Loucy (cell line): ENCODE data around the gene RTCA.

Experiments
- H2AFZ ChIP-seq: fragments of 200-600 bp; sonication (generic); 2 replicates; pipeline ENCODE4 v1.6.0; 2016; ENCODE audit warnings: antibody characterized with exemption, mild to moderate bottlenecking, low read length, moderate library complexity
- H3F3A ChIP-seq: fragments of 200-600 bp; 2 replicates; pipeline ENCODE4 v1.6.0; 2016; ENCODE audit warnings: antibody characterized with exemption, low read depth, mild to moderate bottlenecking
- H3K27me3 ChIP-seq: fragments of 200-600 bp; sonication (generic); 2 replicates; pipeline ENCODE4 v1.6.1; 2014; ENCODE audit warnings: low read length, mild to moderate bottlenecking; ENCODE audit not compliant: insufficient read depth, poor library complexity, severe bottlenecking
- H3K36me3 ChIP-seq: fragments of 200-600 bp; sonication (generic); 2 replicates; pipeline ENCODE4 v1.6.1; 2016; ENCODE audit warnings: low read length; ENCODE audit not compliant: insufficient read depth
- H3K4me1 ChIP-seq: fragments of 200-600 bp; sonication (generic); 2 replicates; pipeline ENCODE4 v1.5.1; 2014; ENCODE audit warnings: low read length, mild to moderate bottlenecking; ENCODE audit not compliant: insufficient read depth, poor library complexity, severe bottlenecking
- H3K4me2 ChIP-seq: fragments of 200-600 bp; sonication (generic); 2 replicates; pipeline ENCODE4 v1.6.0; 2014; ENCODE audit warnings: antibody characterized with exemption, low read length, low read depth, mild to moderate bottlenecking; ENCODE audit not compliant: poor library complexity, severe bottlenecking
- H3K4me3 ChIP-seq: fragments of 200-600 bp; sonication (generic); 2 replicates; pipeline ENCODE4 v1.5.1; 2014; ENCODE audit warnings: low read length, mild to moderate bottlenecking, mixed read lengths; ENCODE audit not compliant: poor library complexity, severe bottlenecking
- H3K79me2 ChIP-seq: fragments of 200-600 bp; sonication (generic); 2 replicates; pipeline ENCODE4 v1.6.1; 2014; ENCODE audit warnings: low read length; ENCODE audit not compliant: insufficient read depth
- H3K9ac ChIP-seq: fragments of 200-600 bp; sonication (generic); 2 replicates; pipeline ENCODE4 v1.6.0; 2014; ENCODE audit warnings: mild to moderate bottlenecking, low read depth, low read length, moderate library complexity; ENCODE audit not compliant: poor library complexity, severe bottlenecking
- H3K9me2 ChIP-seq: fragments of 200-600 bp; sonication (generic); replicated peaks from 2 replicates; pipeline ENCODE4 v1.6.1; 2016; ENCODE audit warnings: low read depth, low read length, mixed read lengths
- H3K9me3 ChIP-seq: fragments of 200-600 bp; sonication (generic); 2 replicates; pipeline ENCODE4 v1.6.1; 2014; ENCODE audit warnings: mild to moderate bottlenecking, antibody characterized with exemption, low read length, low read depth; ENCODE audit not compliant: insufficient read depth
- H4K20me1 ChIP-seq: fragments of 200-600 bp; sonication (generic); 2 replicates; pipeline ENCODE4 v1.6.0; 2014; ENCODE audit warnings: antibody characterized with exemption, low read length, mild to moderate bottlenecking; ENCODE audit not compliant: insufficient read depth, poor library complexity, severe bottlenecking
- EZH2phosphoT487 ChIP-seq: fragments of 200-600 bp; IDR thresholded peaks from 2 replicates; pipeline ENCODE4 v1.6.1; 2018; ENCODE audit warnings: antibody characterized with exemption, mild to moderate bottlenecking, moderate library complexity, borderline replicate concordance
- TF ChIP-seq, protein P1 (sequence below): fragments of 200-600 bp; sonication (generic); conservative IDR thresholded peaks from 2 replicates; pipeline ENCODE4 v1.5.1; 2014; ENCODE audit warnings: mild to moderate bottlenecking, antibody characterized with exemption, low read length

RTCA gene

DNA sequence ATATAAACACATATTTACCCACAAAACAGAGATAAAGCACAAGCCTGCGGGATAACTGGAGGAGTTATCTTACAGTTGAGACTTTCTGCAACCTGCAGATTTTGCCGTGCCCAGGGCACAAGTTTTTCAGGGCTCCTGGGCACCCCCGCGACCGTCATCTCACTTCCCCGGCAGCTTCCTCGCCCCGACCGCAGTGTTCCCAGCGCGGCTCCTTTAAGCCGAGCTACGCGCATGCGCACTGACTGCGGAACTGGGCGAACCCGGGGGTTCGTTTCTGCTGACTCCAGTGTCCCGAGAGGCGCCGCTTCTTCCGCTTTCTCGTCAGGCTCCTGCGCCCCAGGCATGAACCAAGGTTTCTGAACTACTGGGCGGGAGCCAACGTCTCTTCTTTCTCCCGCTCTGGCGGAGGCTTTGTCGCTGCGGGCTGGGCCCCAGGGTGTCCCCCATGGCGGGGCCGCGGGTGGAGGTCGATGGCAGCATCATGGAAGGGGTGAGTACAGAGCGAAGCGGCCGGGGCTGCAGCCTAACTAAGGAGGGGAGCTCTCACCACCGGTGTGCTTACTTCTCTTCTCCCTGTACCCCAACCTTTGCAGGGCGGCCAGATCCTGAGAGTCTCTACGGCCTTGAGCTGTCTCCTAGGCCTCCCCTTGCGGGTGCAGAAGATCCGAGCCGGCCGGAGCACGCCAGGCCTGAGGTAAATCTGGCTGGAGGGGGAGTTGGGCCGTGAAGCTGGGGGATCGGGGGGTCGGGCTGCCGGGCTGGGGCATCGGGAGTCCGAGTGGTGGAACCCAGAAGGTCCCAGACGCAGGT, at the start of gene RTCA:
Gene RTCA, plus strand, starts transcription at position 286 of the 810 bp plus-strand sequence. Its CDS starts 160 bp downstream, at position 446.
- Histone ChIP-seq H3K27me3 (no peaks in the 10 kb centered on the region), H3K4me1 (peaks cover 31% of the 10 kb centered on the region), H3K9me2 (no peaks in the 10 kb centered on the region), H2AFZ (peak within 1 kb of the TSS; percentile 98), H3F3A (no peaks in the 10 kb centered on the region), H3K9me3 (no peaks in the 10 kb centered on the region), H3K36me3 (peaks cover 10% of the 10 kb centered on the region; the same call in 1 of the 2 replicates), H3K4me3 (peak within 1 kb of the TSS; percentile 85), H3K9ac (peak within 1 kb of the TSS; percentile 99), H3K4me2 (peak within 1 kb of the TSS; percentile 94), H3K79me2 (peaks cover 55% of the 10 kb centered on the region), H4K20me1 (peaks cover 36% of the 10 kb centered on the region)
- TF ChIP-seq, protein P1, sequence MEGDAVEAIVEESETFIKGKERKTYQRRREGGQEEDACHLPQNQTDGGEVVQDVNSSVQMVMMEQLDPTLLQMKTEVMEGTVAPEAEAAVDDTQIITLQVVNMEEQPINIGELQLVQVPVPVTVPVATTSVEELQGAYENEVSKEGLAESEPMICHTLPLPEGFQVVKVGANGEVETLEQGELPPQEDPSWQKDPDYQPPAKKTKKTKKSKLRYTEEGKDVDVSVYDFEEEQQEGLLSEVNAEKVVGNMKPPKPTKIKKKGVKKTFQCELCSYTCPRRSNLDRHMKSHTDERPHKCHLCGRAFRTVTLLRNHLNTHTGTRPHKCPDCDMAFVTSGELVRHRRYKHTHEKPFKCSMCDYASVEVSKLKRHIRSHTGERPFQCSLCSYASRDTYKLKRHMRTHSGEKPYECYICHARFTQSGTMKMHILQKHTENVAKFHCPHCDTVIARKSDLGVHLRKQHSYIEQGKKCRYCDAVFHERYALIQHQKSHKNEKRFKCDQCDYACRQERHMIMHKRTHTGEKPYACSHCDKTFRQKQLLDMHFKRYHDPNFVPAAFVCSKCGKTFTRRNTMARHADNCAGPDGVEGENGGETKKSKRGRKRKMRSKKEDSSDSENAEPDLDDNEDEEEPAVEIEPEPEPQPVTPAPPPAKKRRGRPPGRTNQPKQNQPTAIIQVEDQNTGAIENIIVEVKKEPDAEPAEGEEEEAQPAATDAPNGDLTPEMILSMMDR: no peak
- TF ChIP-seq EZH2phosphoT487: no peak

DNA sequence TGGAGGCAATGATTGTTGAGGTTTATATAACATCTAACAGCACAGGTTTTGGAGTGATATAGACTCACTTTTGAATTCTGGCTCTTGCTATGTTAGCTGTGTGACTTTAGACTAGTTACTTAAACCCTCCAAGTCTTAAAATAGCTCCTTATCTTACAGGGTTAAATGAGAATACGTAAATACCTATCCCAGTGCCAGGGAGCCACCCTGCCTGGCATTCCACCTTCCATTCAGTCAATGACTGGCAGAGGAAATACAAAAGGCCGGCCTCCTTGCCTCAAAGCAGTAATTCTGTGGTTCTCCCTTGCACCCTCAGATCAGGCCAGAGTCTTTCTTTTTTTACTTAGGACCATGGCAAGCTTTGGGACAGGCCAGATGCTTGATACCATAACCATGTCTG, 48.2 kb upstream of the RTCA start:
- Histone ChIP-seq H3K79me2 (no peaks in the 10 kb centered on the region), H3K36me3 (peaks cover 32% of the 10 kb centered on the region; the same call in 1 of the 2 replicates), H3K4me1 (peaks cover 6% of the 10 kb centered on the region), H3K4me3 (no peak overlapping the region), H3K9ac (no peak overlapping the region), H3K27me3 (no peaks in the 10 kb centered on the region), H3F3A (no peaks in the 10 kb centered on the region), H2AFZ (no peak overlapping the region), H3K4me2 (no peak overlapping the region), H3K9me3 (no peaks in the 10 kb centered on the region), H3K9me2 (no peaks in the 10 kb centered on the region), H4K20me1 (no peaks in the 10 kb centered on the region)
- TF ChIP-seq, protein P1: no peak
- no peak for TF ChIP-seq EZH2phosphoT487

DNA sequence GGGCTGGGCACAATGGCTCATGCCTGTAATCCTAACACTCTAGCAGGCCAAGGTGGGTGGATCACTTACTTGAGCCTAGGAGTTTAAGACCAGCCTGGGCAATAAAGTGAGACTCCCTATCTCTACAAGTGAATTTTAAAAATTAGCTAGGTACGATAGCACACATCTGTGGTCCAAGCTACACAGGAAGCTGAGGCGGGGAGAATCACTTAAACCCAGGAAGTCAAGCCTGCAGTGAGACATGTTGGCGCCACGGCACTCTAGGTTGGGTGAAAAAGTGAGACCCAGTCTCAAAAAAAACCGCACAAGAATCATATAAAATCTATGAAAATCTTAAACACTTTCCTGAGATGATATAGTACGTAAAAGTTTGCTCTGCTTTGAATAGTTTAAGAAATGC, 46.6 kb upstream of the RTCA start:
- Histone ChIP-seq H3K4me3 (no peak overlapping the region), H3K9ac (no peak overlapping the region), H3K9me3 (no peaks in the 10 kb centered on the region), H4K20me1 (no peaks in the 10 kb centered on the region), H3K4me2 (peak overlapping the region; percentile 27), H3K27me3 (no peaks in the 10 kb centered on the region), H3K4me1 (peaks cover 6% of the 10 kb centered on the region), H2AFZ (no peak overlapping the region), H3K36me3 (peaks cover 21% of the 10 kb centered on the region; the same call in 1 of the 2 replicates), H3K9me2 (no peaks in the 10 kb centered on the region), H3F3A (no peaks in the 10 kb centered on the region), H3K79me2 (no peaks in the 10 kb centered on the region)
- TF ChIP-seq, protein P1: no peak
- TF ChIP-seq EZH2phosphoT487: no peak
